Activated T-helper 1 cell treated with anti-CD3 and anti-CD28 coated beads, Interleukin-12 subunit alpha, Interleukin-12 subunit beta, Interleukin-2, Interleukin-4 antibody, amounts not matched to agents 30 ng/mL and 10 ng/mL and 1 ng/mL, durations not matched to agents 14 hours and 24 hours and 36 hours (primary cell): ENCODE measurements around the gene FAM50A. TPM values are rescaled to one million over a fixed set of nuclear protein-coding genes. Genes with fewer than 3 reads are reported as not detected.
A peak's percentile ranks its signal among the peaks of the same experiment; 100 is the strongest.

ENCODE experiments used
- DNase-seq: peaks from one replicate; pipeline ENCODE4 v3.0.0; 2021; ENCODE audit warnings: low spot score
- H3K27ac Mint-ChIP-seq: one replicate; pipeline ENCODE4 v1.8.0; 2021; ENCODE audit warnings: mild to moderate bottlenecking, mixed read lengths
- H3K27me3 Mint-ChIP-seq: one replicate; pipeline ENCODE4 v1.8.0; 2022; ENCODE audit warnings: mild to moderate bottlenecking, moderate library complexity, mixed read lengths; ENCODE audit not compliant: insufficient read depth
- H3K36me3 Mint-ChIP-seq: one replicate; pipeline ENCODE4 v1.8.0; 2021; ENCODE audit warnings: low read depth, mixed read lengths
- H3K4me1 Mint-ChIP-seq: one replicate; pipeline ENCODE4 v1.8.0; 2021; ENCODE audit warnings: low read depth, mixed read lengths
- H3K4me3 Mint-ChIP-seq: one replicate; pipeline ENCODE4 v1.8.0; 2021; ENCODE audit warnings: mild to moderate bottlenecking, moderate library complexity, mixed read lengths
- H3K9me3 Mint-ChIP-seq: one replicate; pipeline ENCODE4 v1.8.0; 2021; ENCODE audit warnings: mixed read lengths
- intact Hi-C: fragments of 100-400 bp; cut with micrococcal nuclease; formaldehyde crosslinking; loops from one replicate; pipeline ENCODE4 v1.15.1; 2024
- total RNA-seq: library from RNA; stranded (reverse); gene quantifications from 2 replicates; pipeline ENCODE4 v1.2.3, GENCODE V29; 2022

The FAM50A gene
- total RNA-seq, 1 donor from 2014 or later = 95.4 TPM

DNA sequence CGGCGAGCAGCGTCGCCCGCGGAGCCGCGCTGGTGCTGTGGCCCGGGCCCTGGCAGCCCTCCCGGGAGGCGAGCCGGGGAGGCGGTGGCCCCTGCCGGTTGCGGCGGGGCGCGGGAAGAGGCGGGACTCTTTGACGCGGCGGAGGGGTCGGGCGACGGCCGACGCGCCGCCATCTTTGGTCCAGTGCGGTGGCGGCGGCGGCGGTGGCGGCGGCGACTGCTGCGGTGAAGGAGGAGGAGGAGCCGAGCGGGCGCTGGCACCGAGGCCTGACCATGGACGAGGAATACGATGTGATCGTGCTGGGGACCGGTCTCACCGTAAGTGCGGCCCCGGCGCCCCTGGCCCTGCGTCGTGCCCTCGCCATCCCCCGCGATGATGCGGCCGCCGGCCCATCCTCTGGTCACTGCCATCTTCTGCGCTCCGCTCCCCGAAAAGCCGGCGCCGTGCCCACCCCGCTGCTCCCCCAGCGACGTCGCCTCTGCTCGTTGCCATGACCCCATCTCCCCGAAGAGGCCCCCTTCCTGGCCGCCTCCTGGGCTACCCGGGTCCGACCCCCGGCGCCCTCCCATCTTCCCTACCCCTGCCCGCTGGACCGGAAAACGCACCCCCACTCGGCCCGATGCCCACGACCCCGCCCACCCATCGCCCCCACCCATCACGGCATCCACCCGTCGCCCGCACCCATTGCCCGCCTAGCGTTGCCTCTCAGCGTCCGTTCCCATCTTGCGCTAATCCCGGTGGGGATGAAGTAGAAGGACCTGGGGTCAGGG, 6.8 kb upstream of the FAM50A start, which contains the start of gene GDI1:
Gene GDI1 (plus strand): TSS at position 172 of the 770 bp plus-strand sequence. CDS start 101 bp downstream, at position 273.
- H3K4me3 Mint-ChIP-seq = peak within 1 kb of the TSS; percentile 87
- no peaks in the 10 kb centered on the region for H3K9me3 Mint-ChIP-seq
- DNase-seq = peak; percentile 48
- H3K27ac Mint-ChIP-seq = peak within 1 kb of the TSS; percentile 77
- H3K27me3 Mint-ChIP-seq = no peaks in the 10 kb centered on the region
- H3K4me1 Mint-ChIP-seq = peaks cover 6% of the 10 kb centered on the region
- peaks cover 19% of the 10 kb centered on the region for H3K36me3 Mint-ChIP-seq
- intact Hi-C loops = loop anchor here (2.0 kb wide), 1 partner anchor 42 kb away; the partner anchor contains the start of gene LAGE3

DNA sequence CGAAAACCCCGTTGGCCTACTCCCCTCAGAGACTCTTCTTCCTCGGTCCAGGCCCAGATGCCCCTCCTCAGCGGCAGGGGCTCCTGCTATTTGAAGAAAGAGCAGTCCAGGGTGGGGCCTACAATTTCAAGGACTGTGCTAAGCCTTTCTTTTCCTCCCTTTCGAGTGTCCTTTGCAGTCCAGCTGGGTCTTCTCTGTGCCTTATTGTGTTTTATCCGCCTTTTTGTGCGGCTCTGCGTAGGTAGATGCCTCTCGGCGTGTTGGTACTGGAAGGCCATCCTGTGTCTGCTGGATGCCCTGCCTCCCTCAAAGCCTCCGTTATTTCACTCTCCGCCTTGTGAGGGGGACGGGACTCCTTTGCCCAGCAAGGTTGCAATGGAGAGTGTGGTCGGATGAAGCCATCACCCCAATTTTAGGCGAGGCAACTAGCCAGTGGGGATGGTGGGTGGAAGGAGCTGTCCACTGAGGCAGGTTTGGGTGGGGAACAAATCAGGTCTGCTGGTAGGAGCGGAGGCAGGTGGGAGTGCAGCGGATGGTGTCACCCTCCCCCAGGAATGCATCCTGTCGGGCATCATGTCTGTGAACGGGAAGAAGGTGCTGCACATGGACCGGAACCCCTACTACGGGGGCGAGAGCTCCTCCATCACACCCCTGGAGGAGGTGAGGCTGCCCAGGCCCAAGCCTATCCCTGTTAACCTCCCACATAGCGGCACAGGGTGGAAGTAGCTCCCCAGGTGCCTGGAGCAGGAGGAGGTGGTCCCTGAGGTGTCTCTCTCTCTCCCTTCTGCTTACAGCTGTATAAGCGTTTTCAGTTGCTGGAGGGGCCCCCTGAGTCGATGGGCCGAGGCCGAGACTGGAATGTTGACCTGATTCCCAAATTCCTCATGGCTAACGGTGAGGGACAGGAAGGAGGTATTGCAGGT, 5.7 kb upstream of the FAM50A start:
- Mint-ChIP-seq H3K9me3 (no peaks in the 10 kb centered on the region), H3K27ac (peak overlapping the region; percentile 77), H3K4me1 (peaks cover 6% of the 10 kb centered on the region), H3K27me3 (no peaks in the 10 kb centered on the region), H3K4me3 (peak overlapping the region; percentile 87), H3K36me3 (peaks cover 15% of the 10 kb centered on the region)
- intact Hi-C loops = loop anchor here (2.0 kb wide), 1 partner anchor 41 kb away; the partner anchor contains the start of gene LAGE3
- no peak for DNase-seq

DNA sequence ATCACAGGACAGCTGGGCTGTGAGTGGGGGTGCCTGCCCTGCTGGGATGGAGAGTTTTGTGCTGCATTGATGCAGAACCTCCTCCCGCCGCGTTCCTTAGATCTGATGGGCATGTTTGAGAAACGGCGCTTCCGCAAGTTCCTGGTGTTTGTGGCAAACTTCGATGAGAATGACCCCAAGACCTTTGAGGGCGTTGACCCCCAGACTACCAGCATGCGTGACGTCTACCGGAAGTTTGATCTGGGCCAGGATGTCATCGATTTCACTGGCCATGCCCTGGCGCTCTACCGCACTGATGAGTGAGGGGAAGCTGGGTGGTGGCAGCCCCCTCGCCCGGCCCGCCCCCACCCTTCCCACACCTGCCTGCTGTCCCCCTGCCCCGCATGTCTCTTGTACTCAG, 4.1 kb upstream of the FAM50A start:
- H3K27me3 Mint-ChIP-seq = no peaks in the 10 kb centered on the region
- H3K9me3 Mint-ChIP-seq = no peaks in the 10 kb centered on the region

DNA sequence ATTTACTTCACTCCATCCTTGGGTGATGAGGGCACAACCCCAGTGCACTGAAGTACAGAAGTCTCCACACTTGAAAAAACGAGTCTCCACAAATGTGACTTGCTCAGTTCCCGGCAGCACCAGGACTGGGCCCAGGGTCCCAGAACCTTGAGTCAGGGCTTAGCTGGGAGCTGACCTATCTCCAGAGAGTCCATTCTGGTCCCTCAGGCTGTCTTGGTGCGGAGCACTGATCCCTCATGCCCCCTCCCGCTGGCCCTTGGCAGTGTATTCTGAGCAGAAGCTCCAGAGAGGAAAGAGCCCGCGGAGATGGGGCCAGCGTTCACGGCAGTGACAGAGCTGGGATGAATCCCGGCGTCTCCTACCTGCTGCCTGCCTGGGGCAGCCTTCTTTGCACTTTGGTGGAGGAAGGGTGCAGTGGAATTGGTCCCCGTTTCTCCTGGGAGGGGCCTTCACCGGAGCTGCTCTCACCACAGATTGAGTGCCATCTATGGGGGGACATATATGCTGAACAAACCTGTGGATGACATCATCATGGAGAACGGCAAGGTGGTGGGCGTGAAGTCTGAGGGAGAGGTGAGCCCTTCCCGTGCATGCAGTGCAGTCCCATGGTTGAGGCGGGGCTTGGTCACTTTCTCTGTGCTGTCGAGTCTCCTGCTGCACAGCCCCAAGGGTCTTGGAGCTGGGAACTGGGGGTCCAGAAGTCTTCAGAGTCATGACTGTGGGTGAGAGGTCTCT, 3.2 kb upstream of the FAM50A start:
- Mint-ChIP-seq H3K27ac (no peak overlapping the region), H3K4me1 (peaks cover 6% of the 10 kb centered on the region), H3K27me3 (no peaks in the 10 kb centered on the region), H3K4me3 (no peak overlapping the region), H3K9me3 (no peaks in the 10 kb centered on the region), H3K36me3 (peaks cover 11% of the 10 kb centered on the region)
- no peak for DNase-seq
- intact Hi-C loops = no loop called here

More for the DNA sequence above, 4.1 kb upstream of the FAM50A start:
- no peak overlapping the region for H3K4me3 Mint-ChIP-seq
- no peak for DNase-seq
- intact Hi-C loops = no loop called here
- peaks cover 6% of the 10 kb centered on the region for H3K4me1 Mint-ChIP-seq
- no peak overlapping the region for H3K27ac Mint-ChIP-seq
- H3K36me3 Mint-ChIP-seq = peaks cover 14% of the 10 kb centered on the region

DNA sequence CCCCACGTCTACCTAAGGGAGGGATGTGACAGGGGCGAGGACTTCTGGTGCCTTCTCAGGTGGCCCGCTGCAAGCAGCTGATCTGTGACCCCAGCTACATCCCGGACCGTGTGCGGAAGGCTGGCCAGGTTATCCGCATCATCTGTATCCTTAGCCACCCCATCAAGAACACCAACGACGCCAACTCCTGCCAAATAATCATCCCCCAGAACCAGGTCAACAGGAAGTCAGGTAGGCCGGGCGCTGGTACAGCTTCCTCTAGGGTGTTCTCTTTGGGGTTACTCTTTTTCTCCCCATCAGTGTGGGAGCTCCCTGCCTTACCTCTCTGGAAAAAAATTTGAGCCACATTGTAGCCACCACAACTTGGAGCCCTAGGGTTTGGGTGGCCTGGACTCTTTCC, 2.4 kb upstream of the FAM50A start:
- Mint-ChIP-seq H3K27ac (no peak overlapping the region), H3K4me3 (no peak overlapping the region), H3K36me3 (peaks cover 7% of the 10 kb centered on the region), H3K4me1 (no peaks in the 10 kb centered on the region), H3K27me3 (no peaks in the 10 kb centered on the region), H3K9me3 (no peaks in the 10 kb centered on the region)
- intact Hi-C loops = no loop called here
- DNase-seq = no peak

DNA sequence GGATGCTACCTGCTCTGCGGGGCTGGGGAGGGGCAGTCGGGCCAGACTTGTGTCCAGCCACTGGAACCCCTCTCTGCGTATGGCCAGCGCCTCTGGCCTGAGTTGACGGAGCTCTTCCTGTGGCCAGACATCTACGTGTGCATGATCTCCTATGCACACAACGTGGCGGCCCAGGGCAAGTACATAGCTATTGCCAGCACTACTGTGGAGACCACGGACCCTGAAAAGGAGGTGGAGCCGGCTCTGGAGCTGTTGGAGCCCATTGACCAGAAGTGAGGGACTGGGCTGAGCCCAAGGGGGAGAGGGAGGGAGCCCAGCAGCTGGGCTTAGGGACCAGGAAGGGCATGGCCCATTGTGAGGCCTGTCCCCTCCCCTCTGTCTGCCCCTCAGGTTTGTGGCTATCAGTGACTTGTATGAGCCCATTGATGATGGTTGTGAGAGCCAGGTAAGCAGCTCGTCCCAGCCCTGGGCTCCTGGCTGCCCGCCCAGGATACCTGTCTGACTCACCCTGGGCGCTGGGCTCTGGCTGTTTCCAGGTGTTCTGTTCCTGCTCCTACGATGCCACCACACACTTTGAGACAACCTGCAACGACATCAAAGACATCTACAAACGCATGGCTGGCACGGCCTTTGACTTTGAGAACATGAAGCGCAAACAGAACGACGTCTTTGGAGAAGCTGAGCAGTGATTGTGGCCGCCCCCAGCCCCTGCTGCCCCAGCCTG, 1.8 kb upstream of the FAM50A start:
- Mint-ChIP-seq H3K4me1 (no peaks in the 10 kb centered on the region), H3K36me3 (peaks cover 10% of the 10 kb centered on the region), H3K4me3 (no peak overlapping the region), H3K27me3 (no peaks in the 10 kb centered on the region), H3K27ac (no peak overlapping the region), H3K9me3 (no peaks in the 10 kb centered on the region)
- intact Hi-C loops = loop anchor here (2.0 kb wide), 1 partner anchor 49 kb away; the partner anchor contains the start of gene SLC10A3
- no peak for DNase-seq

DNA sequence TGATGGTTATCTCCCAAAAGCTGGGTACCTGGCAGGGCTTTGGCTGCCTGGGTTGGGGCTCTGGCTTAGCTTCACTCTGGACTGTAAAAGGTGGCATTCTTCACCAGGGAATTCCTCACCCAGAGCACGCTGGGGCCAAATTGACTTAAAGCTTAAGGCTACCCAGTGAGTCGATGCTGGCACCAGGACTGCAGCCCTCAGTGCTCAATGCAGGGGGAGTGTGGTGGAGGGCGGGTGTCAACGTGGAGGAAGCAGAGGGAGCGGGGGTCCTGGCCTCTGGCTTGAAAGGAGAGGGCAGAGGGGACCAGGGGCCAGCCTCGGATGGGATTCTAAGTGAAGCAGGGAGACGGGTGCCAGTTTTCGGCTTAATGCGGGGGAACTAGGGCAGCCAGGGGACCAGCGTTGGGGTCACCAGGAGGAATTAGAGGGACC, 446 bp upstream of the FAM50A start:
- Mint-ChIP-seq H3K36me3 (peaks cover 12% of the 10 kb centered on the region), H3K4me3 (peak overlapping the region; percentile 78), H3K27me3 (no peaks in the 10 kb centered on the region), H3K4me1 (no peaks in the 10 kb centered on the region), H3K27ac (peak overlapping the region; percentile 78), H3K9me3 (no peaks in the 10 kb centered on the region)
- DNase-seq = no peak
- intact Hi-C loops = loop anchor here (2.0 kb wide), 1 partner anchor 47 kb away; the partner anchor contains the start of gene SLC10A3

DNA sequence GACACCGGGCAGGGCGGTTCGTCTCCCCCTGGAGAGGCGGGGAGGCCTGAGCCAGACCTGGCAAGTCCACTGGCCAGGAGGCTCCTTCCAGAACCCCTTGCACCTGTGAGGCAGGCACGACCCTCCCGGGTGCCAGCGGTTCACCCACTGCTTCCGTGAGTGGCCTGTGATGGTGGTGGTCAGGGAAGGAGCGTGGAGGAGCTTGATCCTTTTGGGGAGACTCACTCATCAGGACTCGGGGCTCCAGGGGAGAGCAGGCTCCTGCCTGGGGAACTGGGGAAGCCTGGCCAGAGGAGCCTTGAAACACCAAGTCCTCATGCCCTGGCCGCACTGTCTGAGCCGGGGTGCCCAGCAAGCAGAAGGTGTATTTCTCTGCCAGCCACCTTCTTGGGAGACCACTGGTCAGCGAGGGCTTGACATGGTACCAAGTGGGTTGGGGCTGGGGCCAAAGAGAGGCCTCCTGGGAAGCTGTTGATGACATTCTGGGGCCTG, 860 bp downstream of the FAM50A start:
- intact Hi-C loops = loop anchor here (1.0 kb wide), 1 partner anchor 34 kb away; no protein-coding TSS in a partner anchor
- Mint-ChIP-seq H3K27ac (no peak overlapping the region), H3K9me3 (no peaks in the 10 kb centered on the region)

DNA sequence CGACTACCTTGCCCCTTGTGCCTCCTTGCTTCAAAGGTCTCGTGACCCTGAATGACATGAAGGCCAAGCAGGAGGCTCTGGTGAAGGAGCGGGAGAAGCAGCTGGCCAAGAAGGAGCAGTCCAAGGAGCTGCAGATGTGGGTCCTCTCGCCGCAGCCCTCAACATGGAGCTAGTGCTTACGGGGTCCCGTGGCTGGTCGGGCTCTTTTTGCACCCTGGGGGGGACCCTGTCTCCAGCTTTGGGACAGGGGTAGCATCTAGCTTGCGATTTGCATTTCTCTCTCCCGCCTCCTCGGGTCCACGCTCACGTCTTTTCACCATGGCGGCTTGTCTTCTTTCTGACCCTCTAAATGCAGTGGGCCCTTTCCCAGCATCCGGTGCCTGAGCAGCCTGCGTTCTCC, 1.8 kb downstream of the FAM50A start:
- H3K27ac Mint-ChIP-seq = peak overlapping the region; percentile 52
- intact Hi-C loops = no loop called here
- H3K9me3 Mint-ChIP-seq = no peaks in the 10 kb centered on the region
- peak overlapping the region; percentile 42 for H3K4me3 Mint-ChIP-seq
- no peaks in the 10 kb centered on the region for H3K27me3 Mint-ChIP-seq
- no peaks in the 10 kb centered on the region for H3K4me1 Mint-ChIP-seq
- DNase-seq = no peak
- H3K36me3 Mint-ChIP-seq = peaks cover 11% of the 10 kb centered on the region

More for the DNA sequence above, 860 bp downstream of the FAM50A start:
- Mint-ChIP-seq H3K4me1 (no peaks in the 10 kb centered on the region), H3K27me3 (no peaks in the 10 kb centered on the region), H3K36me3 (peaks cover 11% of the 10 kb centered on the region), H3K4me3 (peak overlapping the region; percentile 65)
- DNase-seq = no peak

DNA sequence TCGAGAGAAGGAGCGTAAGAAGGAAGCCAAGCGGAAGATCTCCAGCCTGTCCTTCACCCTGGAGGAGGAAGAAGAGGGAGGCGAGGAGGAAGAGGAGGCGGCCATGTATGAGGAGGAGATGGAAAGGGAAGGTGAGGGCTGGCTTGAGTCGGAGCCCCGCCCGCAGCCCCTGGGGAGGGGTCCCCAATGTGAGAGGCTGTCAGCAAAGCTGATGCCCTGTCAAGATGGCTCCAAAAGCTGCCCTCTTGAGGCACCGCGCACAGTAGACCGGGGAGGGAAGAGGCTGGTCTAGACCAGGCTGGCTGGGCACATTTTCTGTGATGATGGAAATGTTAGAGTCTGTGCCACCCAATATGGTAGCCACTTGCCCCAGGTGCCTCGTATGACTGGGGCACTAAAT, 2.5 kb downstream of the FAM50A start:
- Mint-ChIP-seq H3K27me3 (no peaks in the 10 kb centered on the region), H3K4me1 (no peaks in the 10 kb centered on the region), H3K27ac (no peak overlapping the region), H3K4me3 (peak overlapping the region; percentile 42), H3K36me3 (peaks cover 11% of the 10 kb centered on the region), H3K9me3 (no peaks in the 10 kb centered on the region)
- DNase-seq = no peak
- intact Hi-C loops = no loop called here

DNA sequence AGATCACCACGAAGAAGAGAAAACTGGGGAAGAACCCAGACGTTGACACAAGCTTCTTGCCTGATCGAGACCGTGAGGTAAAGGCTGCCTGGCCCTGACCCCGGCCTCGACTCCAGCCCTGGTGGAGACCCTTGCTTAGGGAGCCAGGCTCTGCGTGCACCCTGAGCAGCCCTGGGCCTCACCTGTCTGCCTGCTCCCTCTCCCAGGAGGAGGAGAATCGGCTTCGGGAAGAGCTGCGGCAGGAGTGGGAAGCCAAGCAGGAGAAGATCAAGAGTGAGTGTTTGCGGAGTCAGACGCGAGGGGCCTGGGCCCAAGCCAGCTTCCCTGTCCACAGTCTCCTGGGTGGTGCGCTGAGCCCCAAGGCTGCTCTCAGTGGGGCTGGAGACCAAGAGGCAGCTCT, 4.5 kb downstream of the FAM50A start:
- H3K4me3 Mint-ChIP-seq = no peak overlapping the region
- no peaks in the 10 kb centered on the region for H3K27me3 Mint-ChIP-seq
- no peaks in the 10 kb centered on the region for H3K4me1 Mint-ChIP-seq
- H3K27ac Mint-ChIP-seq = no peak overlapping the region
- peaks cover 13% of the 10 kb centered on the region for H3K36me3 Mint-ChIP-seq
- no peaks in the 10 kb centered on the region for H3K9me3 Mint-ChIP-seq
- intact Hi-C loops = no loop called here
- DNase-seq = no peak

DNA sequence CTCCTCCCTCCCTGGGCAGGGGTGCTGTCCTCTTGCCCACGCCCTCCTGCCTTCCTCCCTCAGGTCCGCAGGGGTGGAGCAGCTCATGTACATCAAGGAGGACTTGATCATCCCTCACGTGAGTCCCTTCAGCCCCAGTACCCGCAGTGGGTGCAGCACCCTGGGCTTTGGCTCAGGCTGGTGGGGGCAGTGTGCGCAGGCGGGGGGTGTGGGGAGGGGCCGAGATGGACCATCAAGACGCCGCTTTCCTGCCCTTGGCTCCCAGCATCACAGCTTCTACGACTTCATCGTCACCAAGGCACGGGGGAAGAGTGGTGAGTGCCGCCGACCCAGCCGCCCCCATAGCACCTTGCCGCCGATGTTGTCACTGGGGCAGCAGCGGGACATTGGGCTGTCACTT, 5.7 kb downstream of the FAM50A start:
- intact Hi-C loops = no loop called here
- Mint-ChIP-seq H3K36me3 (peaks cover 19% of the 10 kb centered on the region), H3K27ac (no peak overlapping the region), H3K4me1 (no peaks in the 10 kb centered on the region), H3K4me3 (no peak overlapping the region), H3K27me3 (no peaks in the 10 kb centered on the region), H3K9me3 (no peaks in the 10 kb centered on the region)
- no peak for DNase-seq
